ENCODE measurements around the gene KIAA1586. TPM values are rescaled to one million over a fixed set of nuclear protein-coding genes. Genes with fewer than 3 reads are reported as not detected.

KIAA1586 gene
- total RNA-seq, 3 donors from 2014 or later: 3.2 to 14.1 (median 5.4) TPM

GRCh38 chr6:57021086-57021720 is 25.3 kb upstream of the KIAA1586 start:
- intact Hi-C loops (cut with DNase I, micrococcal nuclease): no loop called here
- peak; percentile 47 for ATAC-seq

GRCh38 chr6:57024321-57024720 is 22.2 kb upstream of the KIAA1586 start:
- intact Hi-C loops (cut with DNase I, micrococcal nuclease): no loop called here
- no peak for ATAC-seq

More at GRCh38 chr6:57021086-57021720, 25.3 kb upstream of the KIAA1586 start:
- no peaks in the 10 kb centered on the region for H3K4me1 ChIP-seq (ENCODE audit: low read depth)
- peaks cover 14% of the 10 kb centered on the region for H3K9me3 ChIP-seq
- H3K4me3 ChIP-seq: no peak overlapping the region
- no peak for DNase-seq
- TF ChIP-seq CTCF (IDR thresholded peaks at IDR 0.05): no peak
- H3K36me3 ChIP-seq (ENCODE audit: low read depth): no peaks in the 10 kb centered on the region

GRCh38 chr6:57024775-57025174 is 21.7 kb upstream of the KIAA1586 start:
- no peak for DNase-seq
- H3K9me3 ChIP-seq: peaks cover 14% of the 10 kb centered on the region
- no peaks in the 10 kb centered on the region for H3K4me1 ChIP-seq (ENCODE audit: low read depth)
- no peak for TF ChIP-seq CTCF (IDR thresholded peaks at IDR 0.05)
- no peak for ATAC-seq
- no peak overlapping the region for H3K4me3 ChIP-seq
- intact Hi-C loops (cut with DNase I, micrococcal nuclease): no loop called here
- no peaks in the 10 kb centered on the region for H3K36me3 ChIP-seq (ENCODE audit: low read depth)

More at GRCh38 chr6:57024321-57024720, 22.2 kb upstream of the KIAA1586 start:
- TF ChIP-seq CTCF (IDR thresholded peaks at IDR 0.05): no peak
- no peak overlapping the region for H3K4me3 ChIP-seq
- peaks cover 14% of the 10 kb centered on the region for H3K9me3 ChIP-seq
- no peak for DNase-seq
- no peaks in the 10 kb centered on the region for H3K4me1 ChIP-seq (ENCODE audit: low read depth)
- H3K36me3 ChIP-seq (ENCODE audit: low read depth): no peaks in the 10 kb centered on the region

- H3K4me3 ChIP-seq: no peak overlapping the region
- no peaks in the 10 kb centered on the region for H3K36me3 ChIP-seq (ENCODE audit: low read depth)
- intact Hi-C loops (cut with DNase I, micrococcal nuclease): no loop called here
- no peaks in the 10 kb centered on the region for H3K4me1 ChIP-seq (ENCODE audit: low read depth)
- H3K9me3 ChIP-seq: peaks cover 14% of the 10 kb centered on the region
- DNase-seq (no peak), ATAC-seq (no peak)
- TF ChIP-seq CTCF (IDR thresholded peaks at IDR 0.05): no peak
Measured at GRCh38 chr6:57026001-57026400, 20.5 kb upstream of the KIAA1586 start.

GRCh38 chr6:57027301-57027700 is 19.2 kb upstream of the KIAA1586 start:
- intact Hi-C loops (cut with DNase I, micrococcal nuclease): no loop called here
- no peaks in the 10 kb centered on the region for H3K4me1 ChIP-seq (ENCODE audit: low read depth)
- no peaks in the 10 kb centered on the region for H3K36me3 ChIP-seq (ENCODE audit: low read depth)
- ATAC-seq: no peak
- peaks cover 14% of the 10 kb centered on the region for H3K9me3 ChIP-seq
- TF ChIP-seq CTCF (IDR thresholded peaks at IDR 0.05): no peak
- no peak overlapping the region for H3K4me3 ChIP-seq
- DNase-seq: no peak

Measured in mucosa of descending colon (tissue), 3 donors.